Ishikawa (cell line): ENCODE results near the gene SLC25A41.

Experiments used
- CEBPB ChIP-seq: IDR thresholded peaks from 2 replicates; pipeline ENCODE4 v1.6.1; 2012
- CREB1 ChIP-seq: IDR thresholded peaks from 2 replicates; pipeline ENCODE4 v1.6.1; 2012; ENCODE audit warnings: low read depth
- EGR1 ChIP-seq: IDR thresholded peaks from 2 replicates; pipeline ENCODE4 v1.6.1; 2012
- EP300 ChIP-seq: IDR thresholded peaks from 2 replicates; pipeline ENCODE4 v1.6.1; 2012; ENCODE audit warnings: borderline replicate concordance
- FOXM1 ChIP-seq: IDR thresholded peaks from 2 replicates; pipeline ENCODE4 v1.6.1; 2012; ENCODE audit warnings: low read depth, borderline replicate concordance
- NFIC ChIP-seq: IDR thresholded peaks from 2 replicates; pipeline ENCODE4 v1.6.1; 2012
- RAD21 ChIP-seq: IDR thresholded peaks from 2 replicates; pipeline ENCODE4 v1.6.1; 2012; ENCODE audit warnings: low read depth
- REST ChIP-seq: IDR thresholded peaks from 2 replicates; pipeline ENCODE4 v1.6.1; 2012; ENCODE audit warnings: low read depth, mild to moderate bottlenecking
- TAF1 ChIP-seq: IDR thresholded peaks from 2 replicates; pipeline ENCODE4 v1.6.1; 2012; ENCODE audit warnings: low read depth, mild to moderate bottlenecking
- TCF12 ChIP-seq: IDR thresholded peaks from 2 replicates; pipeline ENCODE4 v1.6.1; 2012; ENCODE audit warnings: low read depth
- TEAD4 ChIP-seq: IDR thresholded peaks from 2 replicates; pipeline ENCODE4 v1.6.1; 2012
- YY1 ChIP-seq: IDR thresholded peaks from 2 replicates; pipeline ENCODE4 v1.6.1; 2012; ENCODE audit warnings: low read depth
- ZBTB7A ChIP-seq: IDR thresholded peaks from 2 replicates; pipeline ENCODE4 v1.6.1; 2012; ENCODE audit warnings: low read depth
- TF ChIP-seq, protein P1 (sequence below): IDR thresholded peaks from 2 replicates; pipeline ENCODE4 v1.6.1; 2012
- TF ChIP-seq, protein P2 (sequence below): IDR thresholded peaks from 2 replicates; pipeline ENCODE4 v1.6.1; 2012

Gene SLC25A41

DNA sequence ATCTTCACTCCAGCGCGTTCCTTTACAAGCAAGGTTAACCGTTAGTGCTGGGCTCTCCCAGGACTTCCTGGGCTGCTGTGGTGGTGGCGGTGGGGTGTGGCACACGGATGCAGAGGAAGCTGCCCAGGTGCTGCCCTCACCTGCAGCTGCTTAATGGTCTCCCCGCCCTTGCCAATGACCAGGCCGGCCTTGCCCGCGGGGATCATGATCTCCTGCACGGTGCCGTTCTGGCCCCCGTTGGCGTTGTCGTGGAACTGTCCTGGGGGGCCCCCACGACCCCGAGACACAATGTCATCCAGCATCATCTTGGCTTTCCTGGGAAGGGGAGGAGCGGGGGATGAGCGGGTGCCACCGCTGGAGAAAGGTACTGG is 15.0 kb downstream of the SLC25A41 start:
- TF ChIP-seq EGR1: no peak
- TF ChIP-seq YY1: no peak
- TF ChIP-seq CEBPB: no peak
- TF ChIP-seq NFIC: no peak
- TF ChIP-seq TEAD4: no peak
- no peak for TF ChIP-seq TCF12
- TF ChIP-seq EP300: no peak
- TF ChIP-seq TAF1: no peak
- TF ChIP-seq, protein P1, sequence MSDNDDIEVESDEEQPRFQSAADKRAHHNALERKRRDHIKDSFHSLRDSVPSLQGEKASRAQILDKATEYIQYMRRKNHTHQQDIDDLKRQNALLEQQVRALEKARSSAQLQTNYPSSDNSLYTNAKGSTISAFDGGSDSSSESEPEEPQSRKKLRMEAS: no peak
- TF ChIP-seq, protein P2, sequence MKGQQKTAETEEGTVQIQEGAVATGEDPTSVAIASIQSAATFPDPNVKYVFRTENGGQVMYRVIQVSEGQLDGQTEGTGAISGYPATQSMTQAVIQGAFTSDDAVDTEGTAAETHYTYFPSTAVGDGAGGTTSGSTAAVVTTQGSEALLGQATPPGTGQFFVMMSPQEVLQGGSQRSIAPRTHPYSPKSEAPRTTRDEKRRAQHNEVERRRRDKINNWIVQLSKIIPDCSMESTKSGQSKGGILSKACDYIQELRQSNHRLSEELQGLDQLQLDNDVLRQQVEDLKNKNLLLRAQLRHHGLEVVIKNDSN: no peak
- no peak for TF ChIP-seq FOXM1
- TF ChIP-seq REST: no peak
- TF ChIP-seq CREB1: no peak
- TF ChIP-seq ZBTB7A: no peak
- TF ChIP-seq RAD21: no peak

DNA sequence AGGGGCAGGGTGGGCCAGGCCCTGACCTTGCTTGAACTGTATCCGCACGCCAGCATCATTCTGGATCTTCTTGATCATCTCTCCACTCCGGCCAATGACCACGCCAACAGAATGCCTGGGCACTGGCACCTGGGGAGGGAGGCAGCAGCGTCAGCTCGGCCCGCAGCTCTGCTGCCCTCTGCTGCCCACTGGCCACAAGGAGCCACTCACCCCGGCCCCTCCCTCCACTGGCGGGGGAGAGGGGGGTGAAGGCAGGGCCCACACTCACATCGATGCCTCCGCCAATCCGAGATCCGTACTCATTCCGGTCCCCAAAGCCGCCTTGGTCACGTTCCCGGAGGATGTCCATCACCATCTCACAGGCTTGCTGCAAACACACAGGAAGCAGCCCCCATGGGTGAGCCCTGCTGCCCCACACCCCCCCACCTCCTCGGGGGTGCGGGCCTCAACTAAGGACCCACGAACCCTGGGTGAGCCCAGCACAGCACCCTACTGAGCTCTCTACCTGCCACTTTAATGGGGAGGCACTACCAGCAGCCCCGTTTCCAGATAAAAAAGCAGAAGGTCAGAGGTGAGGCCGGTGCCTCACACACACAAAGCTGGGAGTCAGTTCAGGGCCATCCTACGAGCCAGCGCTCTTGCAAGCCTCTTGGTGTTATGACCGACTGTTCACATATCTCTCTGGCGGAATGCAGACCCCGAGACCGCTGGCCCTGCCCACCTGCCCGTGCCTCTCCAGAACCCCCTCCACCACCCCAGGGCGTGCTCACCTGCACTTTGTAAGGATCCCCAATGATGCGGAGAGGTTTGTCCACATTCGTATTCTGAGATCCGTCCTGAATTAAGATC is 15.6 kb downstream of the SLC25A41 start:
- TF ChIP-seq FOXM1 (no peak), ZBTB7A (0 out of 2 replicates have a peak, but pooled peaks have one; percentile 27)

DNA sequence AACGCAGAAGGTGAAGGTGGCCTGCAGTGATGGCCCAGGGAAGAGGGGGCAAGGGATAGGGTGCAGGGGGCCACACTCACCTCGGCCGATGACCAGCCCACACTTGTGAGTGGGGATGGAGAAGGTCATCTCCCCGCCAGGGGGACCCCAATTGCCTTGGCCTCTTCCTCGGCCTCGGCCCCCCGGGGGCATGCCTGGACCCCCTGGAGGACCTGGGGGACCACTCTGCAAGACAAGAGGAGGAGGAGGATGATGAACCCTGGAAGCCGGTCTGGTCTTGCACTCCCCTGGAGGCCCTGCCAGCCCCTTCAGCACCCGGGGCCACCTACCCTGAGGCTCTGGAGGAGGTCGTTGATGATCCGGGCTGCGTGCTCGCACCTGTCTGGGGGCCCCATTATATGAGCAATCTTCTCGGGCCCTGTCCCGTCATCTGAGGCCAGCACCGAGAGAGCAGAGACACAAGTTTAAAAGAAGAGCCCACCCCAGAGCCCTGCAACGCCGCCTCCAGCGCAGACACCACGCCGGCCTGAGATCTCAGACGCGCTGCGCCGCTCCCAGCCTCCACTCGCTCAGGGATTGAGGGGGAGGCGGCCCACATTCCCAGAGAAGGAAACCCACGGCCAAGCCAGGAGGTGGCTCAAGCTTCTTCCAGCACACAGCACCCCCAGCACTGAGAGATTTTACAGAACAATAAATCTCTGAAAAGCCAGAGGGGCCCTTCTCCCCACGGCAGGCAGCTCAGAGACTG is 16.7 kb downstream of the SLC25A41 start:
- no peak for TF ChIP-seq RAD21
- TF ChIP-seq, protein P1: no peak
- TF ChIP-seq CREB1: no peak
- TF ChIP-seq FOXM1: no peak
- TF ChIP-seq CEBPB: no peak
- TF ChIP-seq REST: no peak
- TF ChIP-seq TAF1: no peak
- no peak for TF ChIP-seq NFIC

DNA sequence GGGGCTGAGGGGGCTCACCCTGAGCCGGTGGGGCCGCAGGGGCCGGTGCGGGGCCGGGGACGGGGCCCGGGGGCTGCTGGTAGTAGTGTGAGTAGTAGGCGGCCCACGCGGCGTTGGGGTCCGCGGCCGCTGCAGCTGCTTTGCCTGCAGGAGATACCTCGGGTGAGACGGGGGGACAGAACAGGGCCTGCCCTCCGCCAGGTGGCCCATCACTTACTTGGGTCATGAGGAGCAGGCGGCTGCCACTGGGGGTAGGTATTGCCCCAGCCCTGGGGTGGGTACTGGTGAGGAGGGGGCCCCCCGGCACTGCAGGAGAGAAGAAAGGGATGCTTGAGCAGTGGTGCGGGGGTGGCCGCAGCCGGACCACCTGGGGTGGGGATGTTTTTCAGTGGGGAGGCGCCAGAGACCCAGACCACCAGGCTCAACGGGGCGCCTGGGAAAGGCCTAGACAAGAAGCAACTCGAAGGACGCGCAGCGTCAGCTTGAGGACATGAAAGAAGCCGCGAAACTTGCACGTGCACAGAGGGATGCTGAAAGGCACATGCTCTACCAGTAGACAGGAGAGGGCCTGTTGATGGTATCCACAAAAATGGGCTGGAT is 17.9 kb downstream of the SLC25A41 start:
- TF ChIP-seq RAD21: no peak
- TF ChIP-seq REST: no peak
- no peak for TF ChIP-seq CEBPB
- TF ChIP-seq TAF1: no peak
- no peak for TF ChIP-seq ZBTB7A
- TF ChIP-seq NFIC: no peak
- TF ChIP-seq TCF12: no peak
- TF ChIP-seq, protein P1: no peak
- no peak for TF ChIP-seq TEAD4
- TF ChIP-seq YY1: no peak
- no peak for TF ChIP-seq CREB1
- no peak for TF ChIP-seq EP300
- TF ChIP-seq, protein P2: no peak
- no peak for TF ChIP-seq EGR1
- TF ChIP-seq FOXM1: no peak
